HEK293T (cell line): ENCODE measurements around the gene JMJD4.

Source experiments
- BHLHE40 ChIP-seq: fragments of 450-650 bp; IDR thresholded peaks from 2 replicates; pipeline ENCODE4 v1.6.1; 2016; ENCODE audit warnings: mild to moderate bottlenecking, moderate library complexity, borderline replicate concordance
- ELF4 ChIP-seq: fragments of 450-650 bp; IDR thresholded peaks from 2 replicates; pipeline ENCODE4 v1.6.1; 2017; ENCODE audit warnings: antibody characterized with exemption
- FOXA1 ChIP-seq: fragments of 450-650 bp; IDR thresholded peaks from 2 replicates; pipeline ENCODE4 v1.6.1; 2016; ENCODE audit warnings: mild to moderate bottlenecking
- FOXK2 ChIP-seq: fragments of 450-650 bp; IDR thresholded peaks from 2 replicates; pipeline ENCODE4 v1.6.1; 2016; ENCODE audit warnings: mild to moderate bottlenecking
- FOXM1 ChIP-seq: fragments of 450-650 bp; IDR thresholded peaks from 2 replicates; pipeline ENCODE4 v1.6.1; 2017; ENCODE audit warnings: mild to moderate bottlenecking, borderline replicate concordance
- HDGF ChIP-seq: fragments of 450-650 bp; IDR thresholded peaks from 2 replicates; pipeline ENCODE4 v1.6.1; 2017; ENCODE audit warnings: antibody characterized with exemption, borderline replicate concordance
- NFRKB ChIP-seq: fragments of 450-650 bp; IDR thresholded peaks from 2 replicates; pipeline ENCODE4 v1.6.1; 2016; ENCODE audit warnings: mild to moderate bottlenecking, moderate library complexity
- SP1 ChIP-seq: fragments of 450-650 bp; IDR thresholded peaks from 2 replicates; pipeline ENCODE4 v1.6.1; 2017
- SUZ12 ChIP-seq: fragments of 450-650 bp; IDR thresholded peaks from 2 replicates; pipeline ENCODE4 v1.6.1; 2016; ENCODE audit warnings: mild to moderate bottlenecking
- TARDBP ChIP-seq: fragments of 450-650 bp; IDR thresholded peaks from 2 replicates; pipeline ENCODE4 v1.6.1; 2016
- ZNF384 ChIP-seq: fragments of 450-650 bp; IDR thresholded peaks from 2 replicates; pipeline ENCODE4 v1.6.1; 2016

DNA sequence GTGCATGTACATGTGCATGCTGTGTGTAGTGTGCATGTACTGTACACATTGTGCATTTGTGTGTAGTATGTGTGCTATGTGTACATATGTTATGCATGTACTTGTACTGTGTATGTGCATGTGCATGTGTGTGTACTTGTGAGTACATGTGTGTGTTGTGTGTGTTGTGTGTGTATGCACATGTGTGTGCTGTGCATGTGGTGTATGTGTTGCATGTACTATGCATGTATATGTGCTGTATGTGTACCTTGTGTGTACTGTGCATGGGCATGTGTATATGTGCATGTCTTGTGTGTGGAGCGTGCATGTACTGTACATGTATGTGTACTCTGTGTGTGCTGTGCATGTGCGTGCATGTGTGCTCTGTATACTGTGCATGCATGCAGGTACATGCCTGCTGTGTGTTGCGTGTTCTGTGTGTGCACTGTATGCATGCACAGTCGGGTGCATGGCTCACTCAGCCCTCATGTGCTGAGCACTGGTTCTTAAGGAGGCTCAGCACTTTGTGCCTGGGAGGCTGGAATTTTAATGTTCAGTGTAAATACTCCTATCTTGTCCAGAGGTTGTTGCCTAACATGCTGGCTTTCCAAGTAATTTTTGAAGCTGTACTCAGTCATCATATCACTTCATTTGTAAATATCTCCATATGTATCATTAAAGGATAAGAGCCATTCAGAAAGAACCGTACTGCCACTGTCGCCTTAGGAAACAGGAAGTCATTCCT is 32.5 kb upstream of the JMJD4 start:
- TF ChIP-seq SP1 (no peak), NFRKB (no peak), FOXM1 (no peak), ELF4 (0 out of 2 replicates have a peak, but pooled peaks have one; percentile 10), FOXK2 (no peak), BHLHE40 (no peak), FOXA1 (no peak), SUZ12 (no peak), HDGF (no peak), ZNF384 (no peak), TARDBP (peak; percentile 88)
